Ascending aorta (tissue), 2 donors: ENCODE measurements around the gene EPHB2. TPM values are rescaled to one million over a fixed set of nuclear protein-coding genes. Genes with fewer than 3 reads are reported as not detected.
"Not testable (repeated sequence)": the region's sequence is repeated elsewhere in the genome, so short reads cannot be mapped to it uniquely, and the experiment has no call there.

ENCODE experiments used
- DNase-seq, 2 donors: peaks; one replicate each; pipeline ENCODE4 v3.0.0-alpha.2; 2019; ENCODE audit warnings: low spot score in 2 of 2
- H3K27ac ChIP-seq, 2 donors: fragments of 200-600 bp; sonication (generic); one replicate each; pipeline ENCODE4 v1.5.1; 2016 to 2017; ENCODE audit warnings: mild to moderate bottlenecking in 1 of 2
- H3K27me3 ChIP-seq: fragments of 200-600 bp; sonication (generic); one replicate; pipeline ENCODE4 v1.5.1; 2017
- H3K36me3 ChIP-seq, 2 donors: fragments of 200-600 bp; sonication (generic); one replicate each; pipeline ENCODE4 v1.5.1; 2016
- H3K4me1 ChIP-seq, 2 donors: fragments of 200-600 bp; sonication (generic); one replicate each; pipeline ENCODE4 v1.5.1; 2016 to 2017; ENCODE audit warnings: mild to moderate bottlenecking in 1 of 2
- H3K4me3 ChIP-seq, 2 donors: fragments of 200-600 bp; sonication (generic); one replicate each; pipeline ENCODE4 v1.5.1; 2016 to 2017; ENCODE audit warnings: mild to moderate bottlenecking in 1 of 2
- H3K9me3 ChIP-seq, 2 donors: fragments of 200-600 bp; sonication (generic); one replicate each; pipeline ENCODE4 v1.5.1; 2016
- CTCF ChIP-seq, 3 experiments: fragments of 200-600 bp in 2 of 3; fragments of 450-650 bp in 1 of 3; sonication (generic) in 2 of 3; IDR thresholded peaks; one replicate each; pipeline ENCODE4 v1.5.1; 2016 to 2019; ENCODE audit warnings: antibody characterized with exemption in 3 of 3, mild to moderate bottlenecking in 1 of 3, moderate library complexity in 1 of 3
- intact Hi-C: fragments of 100-400 bp; cut with DNase I; formaldehyde crosslinking; loops from one replicate; pipeline ENCODE4 v1.15.1; 2023
- total RNA-seq: library from RNA; depleted of rRNA; stranded (reverse); fragments of >200 nt; gene quantifications from one replicate; pipeline ENCODE4 v1.1.0, GENCODE V29; 2016

The EPHB2 gene
- total RNA-seq, result 3.2 TPM

DNA sequence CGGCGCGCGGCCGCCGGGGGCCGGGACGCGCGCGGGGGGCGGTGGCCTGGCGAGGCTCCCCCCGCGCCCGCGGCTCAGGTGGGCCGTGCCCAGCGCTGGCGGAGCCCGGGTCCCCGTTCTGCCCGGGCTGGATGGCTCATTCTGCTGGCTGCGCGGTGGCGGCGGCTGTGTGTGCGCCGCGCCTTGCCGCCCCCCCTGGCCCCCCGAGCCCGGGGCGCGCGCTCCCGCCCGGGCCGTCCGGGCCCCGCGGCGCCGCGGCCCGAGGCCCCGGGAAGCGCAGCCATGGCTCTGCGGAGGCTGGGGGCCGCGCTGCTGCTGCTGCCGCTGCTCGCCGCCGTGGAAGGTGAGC, at the start of gene EPHB2:
TSS of gene EPHB2 (plus strand) at position 139 of the 349 bp plus-strand sequence. CDS start at position 283, 144 bp downstream.
- DNase-seq, result no peak
- Histone ChIP-seq H3K27me3 (no peaks in the 10 kb centered on the region), H3K27ac (no peak within 1 kb of the TSS), H3K4me1 (peaks cover 0 to 15% of the 10 kb centered on the region in 2 donors), H3K9me3 (no peaks in the 10 kb centered on the region), H3K4me3 (peak within 1 kb of the TSS; percentile 55 to 65), H3K36me3 (no peaks in the 10 kb centered on the region)
- TF ChIP-seq CTCF (IDR thresholded peaks at IDR 0.05), result no peak
- intact Hi-C loops, result no loop called here

GRCh38 chr1:22661880-22662279, 48.8 kb upstream of the EPHB2 start:
- Histone ChIP-seq H3K9me3 (no peaks in the 10 kb centered on the region), H3K4me3 (no peak overlapping the region), H3K27ac (no peak overlapping the region), H3K36me3 (no peaks in the 10 kb centered on the region), H3K27me3 (no peaks in the 10 kb centered on the region), H3K4me1 (no peaks in the 10 kb centered on the region)
- intact Hi-C loops, result no loop called here
- no peak for DNase-seq
- no peak for TF ChIP-seq CTCF (IDR thresholded peaks at IDR 0.05)

- H3K4me3 ChIP-seq, result no peak overlapping the region
- no peaks in the 10 kb centered on the region for H3K9me3 ChIP-seq
- no peaks in the 10 kb centered on the region for H3K4me1 ChIP-seq
- no peaks in the 10 kb centered on the region for H3K36me3 ChIP-seq
- no peak for TF ChIP-seq CTCF (IDR thresholded peaks at IDR 0.05)
- H3K27ac ChIP-seq, result no peak overlapping the region
- DNase-seq, result no peak
- intact Hi-C loops, result no loop called here
- H3K27me3 ChIP-seq, result no peaks in the 10 kb centered on the region
These were observed 48.3 kb upstream of the EPHB2 start for GRCh38 chr1:22662318-22662717.

DNA sequence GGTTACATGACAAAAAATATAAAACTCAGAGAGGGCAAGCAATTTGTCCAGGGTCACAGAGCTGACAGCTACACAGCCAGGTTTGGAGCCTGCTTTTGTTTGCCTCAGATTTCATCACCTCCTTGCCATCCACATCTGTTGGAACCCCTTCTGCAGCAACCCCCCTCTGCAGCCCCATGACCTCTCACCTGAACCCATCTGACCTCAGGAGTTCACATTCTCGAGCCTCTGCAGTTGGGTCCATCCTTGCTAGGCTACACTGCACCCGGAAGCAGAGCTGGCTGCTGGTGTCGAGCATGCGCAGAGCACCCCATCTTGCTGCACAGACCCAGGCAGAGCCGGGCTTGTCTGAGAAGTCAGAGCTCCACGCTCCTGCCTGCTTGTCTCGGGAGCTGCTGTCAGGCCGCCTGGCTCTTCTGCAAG, 47.6 kb upstream of the EPHB2 start:
- no peaks in the 10 kb centered on the region for H3K27me3 ChIP-seq
- intact Hi-C loops, result no loop called here
- TF ChIP-seq CTCF (IDR thresholded peaks at IDR 0.05), result no peak
- DNase-seq, result no peak
- H3K4me3 ChIP-seq, result no peak overlapping the region
- H3K9me3 ChIP-seq, result no peaks in the 10 kb centered on the region
- no peaks in the 10 kb centered on the region for H3K36me3 ChIP-seq
- H3K4me1 ChIP-seq, result no peaks in the 10 kb centered on the region
- H3K27ac ChIP-seq, result no peak overlapping the region

DNA sequence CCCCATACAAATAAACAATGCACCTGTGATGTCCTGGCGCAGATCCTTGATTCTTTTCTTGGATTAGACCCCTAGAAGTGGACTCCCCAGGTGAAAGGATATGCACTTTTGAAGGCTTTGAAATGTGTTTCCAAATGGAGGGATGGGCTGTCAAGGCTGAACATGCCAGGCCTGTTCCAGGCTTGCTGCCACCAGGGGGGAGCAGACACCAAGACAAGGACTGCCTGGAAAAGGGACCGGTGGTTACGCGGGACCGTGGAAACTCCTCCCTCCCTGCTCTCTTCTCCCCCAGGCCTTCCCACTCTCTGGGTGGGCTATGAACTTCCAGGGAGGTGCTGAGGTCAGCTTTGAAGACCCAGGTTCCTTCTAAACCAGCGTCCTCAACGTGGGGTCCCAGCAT, 44.9 kb upstream of the EPHB2 start:
- H3K36me3 ChIP-seq, result no peaks in the 10 kb centered on the region
- TF ChIP-seq CTCF (IDR thresholded peaks at IDR 0.05), result peak in 1 of 3 experiments; percentile 21
- H3K4me3 ChIP-seq, result no peak overlapping the region
- intact Hi-C loops, result no loop called here
- DNase-seq, result no peak
- H3K4me1 ChIP-seq, result no peaks in the 10 kb centered on the region
- H3K9me3 ChIP-seq, result no peaks in the 10 kb centered on the region
- no peak overlapping the region for H3K27ac ChIP-seq
- no peaks in the 10 kb centered on the region for H3K27me3 ChIP-seq

DNA sequence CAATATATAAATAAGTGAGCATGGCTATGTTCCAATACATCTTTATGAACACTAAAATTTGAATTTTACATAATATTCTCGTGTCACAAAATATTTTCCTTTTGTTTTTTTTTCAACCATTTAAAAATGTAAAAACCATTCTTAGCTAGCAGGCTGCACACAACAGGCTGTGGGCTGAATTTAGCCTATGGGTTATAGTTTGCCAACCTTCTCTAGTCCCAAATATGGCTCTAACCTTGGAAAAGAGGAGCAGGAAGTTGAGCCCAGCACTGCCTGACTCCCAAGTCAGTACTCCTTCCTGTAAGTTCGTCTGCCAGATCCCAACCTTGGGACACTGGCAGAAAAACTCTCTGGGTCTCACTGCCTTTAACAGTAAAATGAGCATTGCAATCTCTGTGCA, 44.2 kb upstream of the EPHB2 start:
- H3K4me1 ChIP-seq, result no peaks in the 10 kb centered on the region
- no peaks in the 10 kb centered on the region for H3K9me3 ChIP-seq
- no peak for DNase-seq
- no peak for TF ChIP-seq CTCF (IDR thresholded peaks at IDR 0.05)
- intact Hi-C loops, result no loop called here
- H3K4me3 ChIP-seq, result no peak overlapping the region
- H3K27ac ChIP-seq, result no peak overlapping the region
- no peaks in the 10 kb centered on the region for H3K36me3 ChIP-seq
- H3K27me3 ChIP-seq, result no peaks in the 10 kb centered on the region

GRCh38 chr1:22668840-22669239, 41.8 kb upstream of the EPHB2 start:
- H3K4me3 ChIP-seq, H3K4me1 ChIP-seq, H3K36me3 ChIP-seq, H3K27me3 ChIP-seq, DNase-seq, H3K27ac ChIP-seq, intact Hi-C loops, H3K9me3 ChIP-seq: not testable (repeated sequence)
